ENCODE data around the gene KRT86. TPM values are rescaled to one million over a fixed set of nuclear protein-coding genes. Genes with fewer than 3 reads are reported as not detected.
"Not testable (repeated sequence)": the region's sequence is repeated elsewhere in the genome, so short reads cannot be mapped to it uniquely, and the experiment has no call there.

The KRT86 gene
- total RNA-seq, 1 donor from 2014 or later: 0.52 TPM

GRCh38 chr12:52257074-52257551, 17.3 kb upstream of the KRT86 start:
- Histone ChIP-seq H3K36me3 (ENCODE audit: control insufficient read depth in 3 of 3, insufficient read depth in 3 of 3, low read length in 3 of 3) (no peaks in the 10 kb centered on the region), H3K4me3 (ENCODE audit: low read length in 3 of 3) (no peak overlapping the region), H3K9ac (ENCODE audit: low read depth in 1 of 3, low read length in 3 of 3) (no peak overlapping the region), H3K4me1 (ENCODE audit: control insufficient read depth in 3 of 3, insufficient read depth in 3 of 3, low read length in 3 of 3) (peaks cover 0 to 4% (median 0%) of the 10 kb centered on the region in 3 donors), H3K9me3 (ENCODE audit: control insufficient read depth in 3 of 3, low read length in 3 of 3) (no peaks in the 10 kb centered on the region), H3K27me3 (ENCODE audit: control insufficient read depth in 3 of 3, insufficient read depth in 3 of 3, low read length in 3 of 3) (peaks cover 33 to 49% (median 37%) of the 10 kb centered on the region in 3 donors), H3K27ac (ENCODE audit: low read depth, low read length) (no peak overlapping the region)

- not testable (repeated sequence) for H3K36me3 ChIP-seq (ENCODE audit: control insufficient read depth in 3 of 3, insufficient read depth in 3 of 3, low read length in 3 of 3); H3K4me1 ChIP-seq (ENCODE audit: control insufficient read depth in 3 of 3, insufficient read depth in 3 of 3, low read length in 3 of 3); H3K4me3 ChIP-seq (ENCODE audit: low read length in 3 of 3); H3K9ac ChIP-seq (ENCODE audit: low read depth in 1 of 3, low read length in 3 of 3); H3K27ac ChIP-seq (ENCODE audit: low read depth, low read length); H3K9me3 ChIP-seq (ENCODE audit: control insufficient read depth in 3 of 3, low read length in 3 of 3)
- H3K27me3 ChIP-seq (ENCODE audit: control insufficient read depth in 3 of 3, insufficient read depth in 3 of 3, low read length in 3 of 3): peaks cover 35 to 49% (median 39%) of the 10 kb centered on the region in 3 donors
These were observed 16.5 kb upstream of the KRT86 start for GRCh38 chr12:52257922-52258321.

- Histone ChIP-seq H3K4me3 (ENCODE audit: low read length in 3 of 3) (peak overlapping the region in 1 of 3 donors; percentile 41), H3K9me3 (ENCODE audit: control insufficient read depth in 3 of 3, low read length in 3 of 3) (no peaks in the 10 kb centered on the region), H3K27me3 (ENCODE audit: control insufficient read depth in 3 of 3, insufficient read depth in 3 of 3, low read length in 3 of 3) (peaks cover 35 to 49% (median 42%) of the 10 kb centered on the region in 3 donors), H3K36me3 (ENCODE audit: control insufficient read depth in 3 of 3, insufficient read depth in 3 of 3, low read length in 3 of 3) (no peaks in the 10 kb centered on the region), H3K9ac (ENCODE audit: low read depth in 1 of 3, low read length in 3 of 3) (peak overlapping the region in 1 of 3 donors; percentile 16), H3K27ac (ENCODE audit: low read depth, low read length) (no peak overlapping the region), H3K4me1 (ENCODE audit: control insufficient read depth in 3 of 3, insufficient read depth in 3 of 3, low read length in 3 of 3) (peaks cover 0 to 4% (median 0%) of the 10 kb centered on the region in 3 donors)
These were observed 16.0 kb upstream of the KRT86 start for GRCh38 chr12:52258335-52258901.

- no peak overlapping the region for H3K4me3 ChIP-seq (ENCODE audit: low read length in 3 of 3)
- peaks cover 34 to 41% (median 35%) of the 10 kb centered on the region in 3 donors for H3K27me3 ChIP-seq (ENCODE audit: control insufficient read depth in 3 of 3, insufficient read depth in 3 of 3, low read length in 3 of 3)
- no peak overlapping the region for H3K27ac ChIP-seq (ENCODE audit: low read depth, low read length)
- H3K36me3 ChIP-seq (ENCODE audit: control insufficient read depth in 3 of 3, insufficient read depth in 3 of 3, low read length in 3 of 3): no peaks in the 10 kb centered on the region
- no peaks in the 10 kb centered on the region for H3K9me3 ChIP-seq (ENCODE audit: control insufficient read depth in 3 of 3, low read length in 3 of 3)
- peaks cover 0 to 4% (median 0%) of the 10 kb centered on the region in 3 donors for H3K4me1 ChIP-seq (ENCODE audit: control insufficient read depth in 3 of 3, insufficient read depth in 3 of 3, low read length in 3 of 3)
- H3K9ac ChIP-seq (ENCODE audit: low read depth in 1 of 3, low read length in 3 of 3): no peak overlapping the region
These were observed 14.7 kb upstream of the KRT86 start for GRCh38 chr12:52259657-52260243.

GRCh38 chr12:52260361-52261207, 13.9 kb upstream of the KRT86 start:
- Histone ChIP-seq H3K9me3 (ENCODE audit: control insufficient read depth in 3 of 3, low read length in 3 of 3) (no peaks in the 10 kb centered on the region), H3K4me3 (ENCODE audit: low read length in 3 of 3) (no peak overlapping the region), H3K9ac (ENCODE audit: low read depth in 1 of 3, low read length in 3 of 3) (no peak overlapping the region), H3K4me1 (ENCODE audit: control insufficient read depth in 3 of 3, insufficient read depth in 3 of 3, low read length in 3 of 3) (peaks cover 0 to 4% (median 0%) of the 10 kb centered on the region in 3 donors), H3K27ac (ENCODE audit: low read depth, low read length) (no peak overlapping the region), H3K36me3 (ENCODE audit: control insufficient read depth in 3 of 3, insufficient read depth in 3 of 3, low read length in 3 of 3) (no peaks in the 10 kb centered on the region), H3K27me3 (ENCODE audit: control insufficient read depth in 3 of 3, insufficient read depth in 3 of 3, low read length in 3 of 3) (peaks cover 27 to 38% (median 35%) of the 10 kb centered on the region in 3 donors)

GRCh38 chr12:52261208-52261484, 13.3 kb upstream of the KRT86 start:
- Histone ChIP-seq H3K27ac (ENCODE audit: low read depth, low read length) (no peak overlapping the region), H3K4me1 (ENCODE audit: control insufficient read depth in 3 of 3, insufficient read depth in 3 of 3, low read length in 3 of 3) (peaks cover 0 to 4% (median 0%) of the 10 kb centered on the region in 3 donors), H3K9me3 (ENCODE audit: control insufficient read depth in 3 of 3, low read length in 3 of 3) (no peaks in the 10 kb centered on the region), H3K9ac (ENCODE audit: low read depth in 1 of 3, low read length in 3 of 3) (no peak overlapping the region), H3K36me3 (ENCODE audit: control insufficient read depth in 3 of 3, insufficient read depth in 3 of 3, low read length in 3 of 3) (no peaks in the 10 kb centered on the region), H3K4me3 (ENCODE audit: low read length in 3 of 3) (no peak overlapping the region), H3K27me3 (ENCODE audit: control insufficient read depth in 3 of 3, insufficient read depth in 3 of 3, low read length in 3 of 3) (peaks cover 26 to 35% (median 33%) of the 10 kb centered on the region in 3 donors)

GRCh38 chr12:52262286-52262685, 12.2 kb upstream of the KRT86 start:
- Histone ChIP-seq H3K27ac (ENCODE audit: low read depth, low read length) (no peak overlapping the region), H3K9me3 (ENCODE audit: control insufficient read depth in 3 of 3, low read length in 3 of 3) (no peaks in the 10 kb centered on the region), H3K27me3 (ENCODE audit: control insufficient read depth in 3 of 3, insufficient read depth in 3 of 3, low read length in 3 of 3) (peaks cover 14 to 25% (median 22%) of the 10 kb centered on the region in 3 donors), H3K36me3 (ENCODE audit: control insufficient read depth in 3 of 3, insufficient read depth in 3 of 3, low read length in 3 of 3) (no peaks in the 10 kb centered on the region), H3K4me3 (ENCODE audit: low read length in 3 of 3) (no peak overlapping the region), H3K4me1 (ENCODE audit: control insufficient read depth in 3 of 3, insufficient read depth in 3 of 3, low read length in 3 of 3) (peaks cover 0 to 4% (median 0%) of the 10 kb centered on the region in 3 donors), H3K9ac (ENCODE audit: low read depth in 1 of 3, low read length in 3 of 3) (no peak overlapping the region)

- Histone ChIP-seq H3K4me3 (ENCODE audit: low read length in 3 of 3) (no peak overlapping the region), H3K27ac (ENCODE audit: low read depth, low read length) (no peak overlapping the region), H3K4me1 (ENCODE audit: control insufficient read depth in 3 of 3, insufficient read depth in 3 of 3, low read length in 3 of 3) (no peaks in the 10 kb centered on the region), H3K9me3 (ENCODE audit: control insufficient read depth in 3 of 3, low read length in 3 of 3) (no peaks in the 10 kb centered on the region), H3K9ac (ENCODE audit: low read depth in 1 of 3, low read length in 3 of 3) (no peak overlapping the region), H3K36me3 (ENCODE audit: control insufficient read depth in 3 of 3, insufficient read depth in 3 of 3, low read length in 3 of 3) (no peaks in the 10 kb centered on the region), H3K27me3 (ENCODE audit: control insufficient read depth in 3 of 3, insufficient read depth in 3 of 3, low read length in 3 of 3) (peaks cover 6 to 14% (median 13%) of the 10 kb centered on the region in 3 donors)
These were observed 10.5 kb upstream of the KRT86 start for GRCh38 chr12:52263761-52264434.

GRCh38 chr12:52264435-52264825, 10.0 kb upstream of the KRT86 start:
- Histone ChIP-seq H3K27ac (ENCODE audit: low read depth, low read length) (no peak overlapping the region), H3K36me3 (ENCODE audit: control insufficient read depth in 3 of 3, insufficient read depth in 3 of 3, low read length in 3 of 3) (no peaks in the 10 kb centered on the region), H3K27me3 (ENCODE audit: control insufficient read depth in 3 of 3, insufficient read depth in 3 of 3, low read length in 3 of 3) (peaks cover 6 to 9% (median 9%) of the 10 kb centered on the region in 3 donors), H3K4me1 (ENCODE audit: control insufficient read depth in 3 of 3, insufficient read depth in 3 of 3, low read length in 3 of 3) (no peaks in the 10 kb centered on the region), H3K4me3 (ENCODE audit: low read length in 3 of 3) (no peak overlapping the region), H3K9me3 (ENCODE audit: control insufficient read depth in 3 of 3, low read length in 3 of 3) (no peaks in the 10 kb centered on the region), H3K9ac (ENCODE audit: low read depth in 1 of 3, low read length in 3 of 3) (no peak overlapping the region)
